Kidney (tissue), 14 donors: Measurements from ENCODE around the gene DISC1. TPM values are rescaled to one million over a fixed set of nuclear protein-coding genes. Genes with fewer than 3 reads are reported as not detected.
"Not testable (repeated sequence)": the region's sequence is repeated elsewhere in the genome, so short reads cannot be mapped to it uniquely, and the experiment has no call there.

Experiments
- DNase-seq, 5 donors: peaks; one replicate each; pipeline ENCODE4 v3.0.0-alpha.2; 2013 to 2020
- FAIRE-seq: peaks from 2 replicates; lab custom pipeline; 2012; peaks lifted over from hg19 to GRCh38; lab: Jason Lieb, UNC
- H3K27ac ChIP-seq, 2 donors: one replicate each; pipeline ENCODE4 v1.7.0; 2013; ENCODE audit warnings: low read depth in 2 of 2, low read length in 2 of 2, inconsistent platforms in 1 of 2
- H3K27me3 ChIP-seq: one replicate; pipeline ENCODE4 v1.7.1; 2013; ENCODE audit warnings: low read length, inconsistent platforms; ENCODE audit not compliant: control insufficient read depth, insufficient read depth
- H3K36me3 ChIP-seq, 3 donors: one replicate each; pipeline versions ENCODE4 v1.7.0 to v1.7.1; 2013; ENCODE audit warnings: low read length in 3 of 3, control low read depth in 1 of 3, inconsistent platforms in 1 of 3; ENCODE audit not compliant: insufficient read depth in 3 of 3, control insufficient read depth in 2 of 3
- H3K4me1 ChIP-seq, 3 donors: one replicate each; pipeline versions ENCODE4 v1.7.0 to v1.7.1; 2013; ENCODE audit warnings: low read length in 3 of 3, inconsistent platforms in 1 of 3, low read depth in 1 of 3; ENCODE audit not compliant: control insufficient read depth in 2 of 3, insufficient read depth in 2 of 3
- H3K4me3 ChIP-seq, 3 donors: one replicate each; pipeline versions ENCODE4 v1.7.0 to v1.8.1; 2013; ENCODE audit warnings: low read length in 3 of 3, control low read depth in 1 of 3, inconsistent platforms in 1 of 3
- H3K9ac ChIP-seq, 3 donors: one replicate each; pipeline versions ENCODE4 v1.7.0 to v1.7.1; 2013; ENCODE audit warnings: low read length in 3 of 3, control low read depth in 1 of 3, inconsistent platforms in 1 of 3
- H3K9me3 ChIP-seq, 3 donors: one replicate each; pipeline versions ENCODE4 v1.7.0 to v1.7.1; 2013; ENCODE audit warnings: low read length in 3 of 3, control low read depth in 1 of 3, inconsistent platforms in 1 of 3; ENCODE audit not compliant: control insufficient read depth in 2 of 3, insufficient read depth in 1 of 3
- intact Hi-C: fragments of 100-400 bp; cut with DNase I; formaldehyde crosslinking; loops from one replicate; pipeline ENCODE4 v1.11.1; 2022
- polyA plus RNA-seq: library from polyadenylated mRNA; stranded (reverse); fragments of 350-450 nt; fragmentation: Illumina TruSeq; extraction: RNeasy Lipid Tissue Mini Kit (QIAGEN cat#74804); gene quantifications from one replicate; pipeline ENCODE4 v1.2.3, GENCODE V29; 2014; ENCODE audit warnings: low read depth, low replicate concordance; ENCODE audit not compliant: insufficient read depth
- total RNA-seq: library from RNA; stranded (reverse); fragmentation: NEBNext Ultra II Directional; extraction: Animal tissue kit (Norgen Biotek cat#: 25700); gene quantifications from one replicate; pipeline ENCODE4 v1.2.1, GENCODE V29; 2021
- TF ChIP-seq, protein P1 (sequence below): IDR thresholded peaks from 3 replicates; pipeline ENCODE4 v1.5.1; 2012; ENCODE audit warnings: mild to moderate bottlenecking, moderate library complexity, borderline replicate concordance; ENCODE audit not compliant: insufficient read depth; ENCODE audit errors: extremely low read depth
- donor health status: control.
- donor health status: control.
- donor health status: control.
- donor health status: control.
- donor health status: control.
- donor health status: DM: yes; HTN: yes; CAD: no.
- donor health status: Normal renal cell carcinoma (clear cell type).

The DISC1 gene
- total and polyA plus RNA-seq, 2 donors from 2014 or later: 0.80 to 15.9 TPM

DNA sequence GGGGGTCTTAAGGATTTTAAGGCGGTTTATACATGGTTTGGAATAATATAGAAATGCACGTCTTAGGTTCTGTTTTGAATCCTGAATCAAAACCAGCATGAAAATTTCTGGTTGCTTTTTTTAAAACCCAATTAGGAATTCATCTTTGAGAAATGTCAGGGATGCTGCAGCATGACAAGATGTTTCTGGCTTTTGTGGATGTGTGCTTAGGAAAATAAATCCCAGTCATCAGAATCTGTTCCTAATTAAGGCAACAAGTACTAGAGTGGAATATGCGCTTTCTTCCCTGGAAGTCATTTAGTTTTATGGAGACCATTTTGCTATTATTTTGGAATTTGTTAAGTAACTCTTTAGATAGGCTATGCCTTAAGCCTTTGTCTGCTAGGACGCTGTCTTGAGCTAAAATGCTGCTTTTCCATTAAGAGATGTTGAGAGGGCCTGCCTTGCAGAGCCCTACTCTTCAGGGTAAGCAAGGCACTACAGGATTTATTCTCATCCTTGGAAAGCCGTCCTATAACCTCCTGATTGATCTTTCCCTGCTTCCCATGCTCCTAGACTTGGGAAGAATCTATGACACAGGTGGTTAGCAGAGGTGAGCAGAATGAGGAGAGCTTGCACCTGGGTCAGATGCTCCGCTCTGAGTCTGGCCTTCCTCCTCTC is 332.8 kb downstream of the DISC1 start:
- H3K27ac ChIP-seq: no peak overlapping the region
- intact Hi-C loops: no loop called here

DNA sequence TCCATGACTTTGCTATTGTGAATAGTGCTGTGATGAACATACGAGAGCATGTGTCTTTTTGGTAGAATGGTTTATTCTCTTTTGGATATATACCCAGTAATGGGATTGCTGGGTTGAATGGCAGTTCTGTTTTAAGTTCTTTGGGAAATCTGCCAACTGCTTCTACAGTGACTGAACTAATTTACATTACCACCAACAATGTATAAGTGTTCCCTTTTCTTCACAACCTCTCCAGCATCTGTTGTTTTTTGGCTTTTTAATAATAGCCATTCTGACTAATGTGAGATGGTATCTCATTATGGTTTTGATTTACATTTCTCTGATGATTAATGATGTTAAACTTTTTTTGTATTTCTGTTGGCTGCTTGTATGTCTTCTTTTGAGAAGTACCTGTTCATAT is 335.2 kb downstream of the DISC1 start:
- H3K36me3 ChIP-seq, H3K27ac ChIP-seq, H3K9ac ChIP-seq, DNase-seq, H3K27me3 ChIP-seq, H3K9me3 ChIP-seq, H3K4me1 ChIP-seq, H3K4me3 ChIP-seq, intact Hi-C loops: not testable (repeated sequence)
- peak; percentile 25 for FAIRE-seq

More for the DNA sequence above, 332.8 kb downstream of the DISC1 start:
- TF ChIP-seq, protein P1, sequence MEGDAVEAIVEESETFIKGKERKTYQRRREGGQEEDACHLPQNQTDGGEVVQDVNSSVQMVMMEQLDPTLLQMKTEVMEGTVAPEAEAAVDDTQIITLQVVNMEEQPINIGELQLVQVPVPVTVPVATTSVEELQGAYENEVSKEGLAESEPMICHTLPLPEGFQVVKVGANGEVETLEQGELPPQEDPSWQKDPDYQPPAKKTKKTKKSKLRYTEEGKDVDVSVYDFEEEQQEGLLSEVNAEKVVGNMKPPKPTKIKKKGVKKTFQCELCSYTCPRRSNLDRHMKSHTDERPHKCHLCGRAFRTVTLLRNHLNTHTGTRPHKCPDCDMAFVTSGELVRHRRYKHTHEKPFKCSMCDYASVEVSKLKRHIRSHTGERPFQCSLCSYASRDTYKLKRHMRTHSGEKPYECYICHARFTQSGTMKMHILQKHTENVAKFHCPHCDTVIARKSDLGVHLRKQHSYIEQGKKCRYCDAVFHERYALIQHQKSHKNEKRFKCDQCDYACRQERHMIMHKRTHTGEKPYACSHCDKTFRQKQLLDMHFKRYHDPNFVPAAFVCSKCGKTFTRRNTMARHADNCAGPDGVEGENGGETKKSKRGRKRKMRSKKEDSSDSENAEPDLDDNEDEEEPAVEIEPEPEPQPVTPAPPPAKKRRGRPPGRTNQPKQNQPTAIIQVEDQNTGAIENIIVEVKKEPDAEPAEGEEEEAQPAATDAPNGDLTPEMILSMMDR: no peak
- DNase-seq (no peak), FAIRE-seq (no peak)
- Histone ChIP-seq H3K9me3 (no peaks in the 10 kb centered on the region), H3K9ac (no peak overlapping the region), H3K27me3 (no peaks in the 10 kb centered on the region), H3K4me3 (no peak overlapping the region), H3K36me3 (no peaks in the 10 kb centered on the region), H3K4me1 (peaks cover 0 to 3% (median 0%) of the 10 kb centered on the region in 3 donors)

DNA sequence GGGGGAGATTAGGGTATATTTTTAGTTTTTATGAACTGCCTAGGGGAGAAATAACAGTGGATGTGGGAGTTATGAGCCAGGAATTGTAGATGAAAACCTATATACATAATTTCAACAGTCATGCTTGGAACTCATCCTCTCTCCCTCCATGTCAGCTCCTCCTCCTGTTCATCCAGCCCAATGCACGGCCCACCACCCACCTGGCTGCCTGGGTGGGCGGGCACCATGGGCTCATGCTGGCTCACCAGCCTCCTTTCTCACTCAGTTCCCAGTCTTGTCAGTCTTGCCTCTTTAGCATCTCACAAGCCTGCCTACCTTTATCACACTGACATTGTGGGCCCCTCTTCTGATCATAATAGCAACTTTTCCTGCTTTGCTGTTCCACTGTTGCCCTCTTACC is 336.0 kb downstream of the DISC1 start:
- H3K27me3 ChIP-seq: no peaks in the 10 kb centered on the region
- no peak overlapping the region for H3K9ac ChIP-seq
- no peaks in the 10 kb centered on the region for H3K36me3 ChIP-seq
- H3K9me3 ChIP-seq: no peaks in the 10 kb centered on the region
- H3K4me3 ChIP-seq: no peak overlapping the region
- FAIRE-seq (no peak), DNase-seq (no peak)
- TF ChIP-seq, protein P1: no peak
- intact Hi-C loops: no loop called here
- no peak overlapping the region for H3K27ac ChIP-seq
- no peaks in the 10 kb centered on the region for H3K4me1 ChIP-seq

GRCh38 chr1:231964241-231964640 is 337.7 kb downstream of the DISC1 start:
- Histone ChIP-seq H3K9me3 (no peaks in the 10 kb centered on the region), H3K27ac (no peak overlapping the region), H3K4me3 (no peak overlapping the region), H3K4me1 (no peaks in the 10 kb centered on the region), H3K36me3 (no peaks in the 10 kb centered on the region), H3K9ac (no peak overlapping the region), H3K27me3 (no peaks in the 10 kb centered on the region)
- DNase-seq: no peak
- TF ChIP-seq, protein P1: no peak
- intact Hi-C loops: no loop called here
- no peak for FAIRE-seq
